HUES48 (cell line): ENCODE results near the gene NDRG3.

Experiments used
- H3K27ac ChIP-seq: one replicate; pipeline ENCODE4 v1.7.0; 2013; ENCODE audit warnings: low read depth, low read length, inconsistent platforms
- H3K27me3 ChIP-seq: 2 replicates; pipeline ENCODE4 v1.6.1; 2013; ENCODE audit warnings: mild to moderate bottlenecking, low read length; ENCODE audit not compliant: control insufficient read depth, insufficient read depth
- H3K36me3 ChIP-seq: 2 replicates; pipeline ENCODE4 v1.6.1; 2013; ENCODE audit warnings: low read length; ENCODE audit not compliant: control insufficient read depth, insufficient read depth
- H3K4me1 ChIP-seq: 2 replicates; pipeline ENCODE4 v1.6.1; 2013; ENCODE audit warnings: mild to moderate bottlenecking, low read length; ENCODE audit not compliant: control insufficient read depth, insufficient read depth
- H3K4me3 ChIP-seq: 2 replicates; pipeline ENCODE4 v1.5.1; 2013; ENCODE audit warnings: mild to moderate bottlenecking, low read depth, low read length
- H3K9ac ChIP-seq: 2 replicates; pipeline ENCODE4 v1.6.1; 2013; ENCODE audit warnings: mild to moderate bottlenecking, low read depth, low read length, moderate library complexity
- H3K9me3 ChIP-seq: 2 replicates; pipeline ENCODE4 v1.6.1; 2013; ENCODE audit warnings: low read length; ENCODE audit not compliant: control insufficient read depth, insufficient read depth

Gene NDRG3

GRCh38 chr20:36736451-36737182 is 9.3 kb downstream of the NDRG3 start:
- no peaks in the 10 kb centered on the region for H3K9me3 ChIP-seq
- H3K4me3 ChIP-seq: no peak overlapping the region
- H3K9ac ChIP-seq: no peak overlapping the region
- no peaks in the 10 kb centered on the region for H3K27me3 ChIP-seq
- no peaks in the 10 kb centered on the region for H3K36me3 ChIP-seq
- peaks cover 16% of the 10 kb centered on the region; the same call in 1 of the 2 replicates for H3K4me1 ChIP-seq
- peak overlapping the region; percentile 56 for H3K27ac ChIP-seq

GRCh38 chr20:36732456-36732855 is 13.4 kb downstream of the NDRG3 start:
- Histone ChIP-seq H3K36me3 (no peaks in the 10 kb centered on the region), H3K27me3 (no peaks in the 10 kb centered on the region), H3K9ac (no peak overlapping the region)

DNA sequence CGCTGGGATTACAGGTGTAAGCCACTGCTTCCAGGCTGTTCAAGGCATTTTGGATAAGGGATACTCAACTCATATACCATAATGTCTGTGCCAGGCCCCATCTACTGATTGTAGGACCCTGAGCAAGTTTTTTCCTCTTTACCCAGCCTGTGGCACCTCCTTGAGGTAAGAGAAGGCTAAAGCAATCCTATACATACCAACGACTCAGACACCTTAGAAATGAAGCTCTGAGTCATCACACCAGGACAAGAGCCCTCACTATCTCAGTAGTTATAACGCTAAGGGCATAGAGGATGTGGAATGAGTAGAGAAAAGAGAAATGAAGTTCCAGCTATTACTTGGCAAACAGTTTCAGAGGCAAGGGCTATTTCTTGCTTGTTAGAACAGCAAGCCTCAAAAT is 16.9 kb downstream of the NDRG3 start:
- no peaks in the 10 kb centered on the region for H3K36me3 ChIP-seq
- no peaks in the 10 kb centered on the region for H3K27me3 ChIP-seq
- no peaks in the 10 kb centered on the region for H3K9me3 ChIP-seq
- peaks cover 3% of the 10 kb centered on the region; the same call in 1 of the 2 replicates for H3K4me1 ChIP-seq
- H3K27ac ChIP-seq: no peak overlapping the region
- no peak overlapping the region for H3K4me3 ChIP-seq
- no peak overlapping the region for H3K9ac ChIP-seq

More at GRCh38 chr20:36732456-36732855, 13.4 kb downstream of the NDRG3 start:
- Histone ChIP-seq H3K4me3 (no peak overlapping the region), H3K4me1 (peaks cover 19% of the 10 kb centered on the region), H3K27ac (no peak overlapping the region), H3K9me3 (no peaks in the 10 kb centered on the region)

DNA sequence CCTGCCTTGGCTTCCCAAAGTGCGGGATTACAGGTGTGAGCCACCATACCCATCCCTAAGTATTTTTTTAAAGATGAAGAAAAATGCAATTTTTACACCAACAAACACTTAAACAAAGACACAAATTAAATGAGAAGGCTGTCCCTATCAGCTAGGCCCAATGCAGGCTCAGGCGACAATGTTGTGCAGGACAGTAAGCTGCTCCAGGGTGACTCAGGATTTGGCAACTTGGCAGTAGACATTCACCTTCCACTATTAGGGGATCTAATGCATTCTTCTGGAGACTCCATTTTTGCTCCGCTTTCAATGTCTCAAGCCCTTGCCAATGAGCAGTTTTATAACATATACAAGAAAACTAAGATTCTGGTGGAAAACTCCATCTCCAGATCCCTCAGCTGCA is 19.7 kb downstream of the NDRG3 start:
- H3K4me1 ChIP-seq: peaks cover 3% of the 10 kb centered on the region; the same call in 1 of the 2 replicates
- H3K36me3 ChIP-seq: no peaks in the 10 kb centered on the region
- H3K9ac ChIP-seq: no peak overlapping the region
- no peaks in the 10 kb centered on the region for H3K27me3 ChIP-seq
- no peak overlapping the region for H3K27ac ChIP-seq
- no peak overlapping the region for H3K4me3 ChIP-seq
- H3K9me3 ChIP-seq: no peaks in the 10 kb centered on the region

- Histone ChIP-seq H3K9ac (no peak overlapping the region), H3K9me3 (no peaks in the 10 kb centered on the region), H3K27me3 (no peaks in the 10 kb centered on the region), H3K27ac (no peak overlapping the region), H3K4me1 (no peaks in the 10 kb centered on the region), H3K36me3 (no peaks in the 10 kb centered on the region), H3K4me3 (no peak overlapping the region)
These were observed 25.4 kb downstream of the NDRG3 start for GRCh38 chr20:36720510-36720909.

DNA sequence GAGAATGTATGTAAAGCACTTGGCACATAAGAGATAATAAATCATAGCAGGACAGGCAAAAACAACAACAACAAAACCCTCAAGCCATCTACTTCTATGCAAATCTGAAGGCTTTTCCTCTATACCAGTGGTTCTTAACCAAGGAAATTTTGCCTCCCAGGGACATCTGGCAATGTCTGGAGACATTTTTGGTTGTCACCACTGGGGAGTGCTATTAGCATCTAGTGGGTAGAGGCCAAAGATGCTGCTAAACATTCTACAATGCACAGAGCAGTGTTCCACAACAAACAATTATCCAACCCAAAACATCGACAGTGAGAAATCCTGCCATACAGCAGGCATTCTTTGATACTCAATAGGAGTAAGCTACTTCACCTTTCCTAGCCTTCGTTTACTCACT is 28.2 kb downstream of the NDRG3 start:
- Histone ChIP-seq H3K9me3 (no peaks in the 10 kb centered on the region), H3K27ac (no peak overlapping the region), H3K4me1 (no peaks in the 10 kb centered on the region), H3K27me3 (no peaks in the 10 kb centered on the region), H3K9ac (no peak overlapping the region), H3K4me3 (no peak overlapping the region), H3K36me3 (no peaks in the 10 kb centered on the region)

- no peak overlapping the region for H3K4me3 ChIP-seq
- H3K27me3 ChIP-seq: no peaks in the 10 kb centered on the region
- no peaks in the 10 kb centered on the region for H3K4me1 ChIP-seq
- no peak overlapping the region for H3K27ac ChIP-seq
- no peak overlapping the region for H3K9ac ChIP-seq
- H3K9me3 ChIP-seq: no peaks in the 10 kb centered on the region
- no peaks in the 10 kb centered on the region for H3K36me3 ChIP-seq
These were observed 28.9 kb downstream of the NDRG3 start for GRCh38 chr20:36717021-36717420.

GRCh38 chr20:36712775-36713174 is 33.1 kb downstream of the NDRG3 start:
- no peaks in the 10 kb centered on the region for H3K4me1 ChIP-seq
- no peak overlapping the region for H3K9ac ChIP-seq
- H3K9me3 ChIP-seq: no peaks in the 10 kb centered on the region
- H3K4me3 ChIP-seq: no peak overlapping the region
- H3K36me3 ChIP-seq: no peaks in the 10 kb centered on the region
- no peak overlapping the region for H3K27ac ChIP-seq
- no peaks in the 10 kb centered on the region for H3K27me3 ChIP-seq

- Histone ChIP-seq H3K36me3 (no peaks in the 10 kb centered on the region), H3K27me3 (no peaks in the 10 kb centered on the region), H3K4me1 (no peaks in the 10 kb centered on the region), H3K9ac (no peak overlapping the region), H3K27ac (no peak overlapping the region), H3K9me3 (no peaks in the 10 kb centered on the region), H3K4me3 (no peak overlapping the region)
These were observed 36.8 kb downstream of the NDRG3 start for GRCh38 chr20:36709126-36709525.

DNA sequence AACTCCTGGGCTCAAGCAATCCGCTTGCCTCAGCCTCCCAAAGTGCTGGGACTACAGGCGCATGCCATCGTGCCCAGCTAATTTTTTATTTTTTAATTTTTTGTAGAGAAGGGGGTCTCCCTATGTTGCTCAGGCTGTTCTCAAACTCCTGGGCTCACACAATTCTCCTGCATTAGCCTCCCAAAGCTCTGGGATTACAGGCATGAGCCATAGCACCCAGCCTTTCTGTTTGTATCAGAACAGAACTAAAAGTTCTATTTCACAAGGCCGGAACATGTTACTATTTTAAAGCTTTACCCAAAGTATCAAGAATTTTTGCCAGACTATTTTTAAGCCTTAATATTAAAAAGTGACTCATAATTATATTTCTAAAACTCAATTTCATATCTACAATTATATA is 42.4 kb downstream of the NDRG3 start:
- Histone ChIP-seq H3K9me3 (no peaks in the 10 kb centered on the region), H3K9ac (no peak overlapping the region), H3K27ac (no peak overlapping the region), H3K4me1 (peaks cover 12% of the 10 kb centered on the region), H3K27me3 (no peaks in the 10 kb centered on the region), H3K36me3 (no peaks in the 10 kb centered on the region), H3K4me3 (no peak overlapping the region)

- peak overlapping the region; percentile 34 for H3K27ac ChIP-seq
These were observed 45.5 kb downstream of the NDRG3 start for GRCh38 chr20:36700438-36700837.

More at GRCh38 chr20:36700438-36700837, 45.5 kb downstream of the NDRG3 start:
- H3K27me3 ChIP-seq: no peaks in the 10 kb centered on the region
- H3K4me1 ChIP-seq: peaks cover 12% of the 10 kb centered on the region
- H3K36me3 ChIP-seq: no peaks in the 10 kb centered on the region
- no peak overlapping the region for H3K9ac ChIP-seq
- no peaks in the 10 kb centered on the region for H3K9me3 ChIP-seq
- H3K4me3 ChIP-seq: no peak overlapping the region
